GM18520 (cell line): Measurements from ENCODE around the gene FAM241A.
A peak's percentile ranks its signal among the peaks of the same experiment; 100 is the strongest.
"Not testable (repeated sequence)": the region's sequence is repeated elsewhere in the genome, so short reads cannot be mapped to it uniquely, and the experiment has no call there.

Source experiments
- ATAC-seq: cut with Tn5 transposase; IDR thresholded peaks from one replicate; pipeline ENCODE4 v1.9.1; 2021; ENCODE audit not compliant: unreplicated experiment

The FAM241A gene

GRCh38 chr4:112145326-112145789 lies at the start of gene FAM241A:
TSS of gene FAM241A (plus strand) at chr4:112145454. CDS start at chr4:112145581, 127 bp downstream.
- ATAC-seq: peak; percentile 68

- no peak for ATAC-seq
Measured at GRCh38 chr4:112098841-112099530, 46.3 kb upstream of the FAM241A start.

- peak; percentile 73 for ATAC-seq
Measured at GRCh38 chr4:112099701-112100297, 45.5 kb upstream of the FAM241A start.

DNA sequence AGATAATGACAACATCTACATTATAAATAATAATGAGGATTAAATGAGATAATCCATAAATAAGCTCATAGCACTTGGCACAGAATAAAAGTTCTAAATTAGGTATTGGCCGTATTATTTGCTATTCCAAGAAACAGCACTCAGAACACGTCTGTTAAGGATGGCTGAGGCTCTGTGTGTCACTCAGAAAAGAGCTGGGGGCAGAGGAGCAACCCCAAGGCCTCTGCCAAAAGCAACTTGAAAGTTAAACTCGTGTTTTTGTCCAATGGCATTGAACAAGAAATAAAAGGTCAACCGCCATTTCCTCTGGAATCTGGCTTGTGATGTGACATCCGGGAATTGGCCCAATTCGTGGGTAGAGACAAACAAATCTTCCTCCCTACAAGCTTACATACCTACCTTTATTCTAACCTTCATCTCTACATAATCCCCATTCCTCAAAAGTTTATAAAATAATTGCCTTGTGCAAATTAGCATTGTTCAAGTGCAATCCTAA lies 42.3 kb upstream of the FAM241A start:
- ATAC-seq: no peak

DNA sequence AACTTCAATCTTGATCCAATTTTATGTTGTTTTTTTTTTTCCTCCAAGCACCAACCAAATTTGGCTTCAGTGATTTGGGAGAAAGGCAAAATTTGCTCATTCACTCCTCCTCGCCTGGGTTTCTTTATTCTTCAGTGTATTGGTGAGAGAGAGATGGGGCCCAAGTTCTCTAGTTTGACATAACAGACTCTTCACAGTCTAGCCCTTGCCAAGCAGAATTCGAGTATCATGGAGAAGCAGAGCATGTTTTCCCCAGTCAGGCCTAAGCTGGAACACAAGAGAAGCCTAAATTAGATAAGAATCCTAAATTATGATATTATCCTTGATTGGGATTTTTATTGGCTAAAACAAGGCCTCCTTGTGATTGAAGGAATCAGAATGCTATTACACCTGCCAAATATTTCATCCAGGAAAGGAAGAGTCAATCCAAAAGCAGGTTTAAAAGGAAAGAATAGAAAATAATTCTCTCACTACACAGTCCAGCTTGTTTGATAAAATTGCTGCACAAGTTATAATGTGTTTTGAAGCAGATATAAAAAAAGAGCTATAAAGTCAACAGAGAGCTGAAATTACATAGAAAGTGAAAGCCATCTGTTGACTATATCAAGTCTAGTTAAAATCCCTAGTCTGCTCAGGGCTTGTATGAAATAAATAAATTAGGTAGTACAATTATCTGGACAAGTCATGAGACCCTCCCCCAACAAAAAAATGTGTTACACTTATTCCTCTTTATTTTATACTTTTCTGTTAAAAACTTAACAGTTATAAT lies 39.9 kb upstream of the FAM241A start:
- ATAC-seq: no peak

- peak; percentile 62 for ATAC-seq
Measured at GRCh38 chr4:112109360-112110058, 35.7 kb upstream of the FAM241A start.

DNA sequence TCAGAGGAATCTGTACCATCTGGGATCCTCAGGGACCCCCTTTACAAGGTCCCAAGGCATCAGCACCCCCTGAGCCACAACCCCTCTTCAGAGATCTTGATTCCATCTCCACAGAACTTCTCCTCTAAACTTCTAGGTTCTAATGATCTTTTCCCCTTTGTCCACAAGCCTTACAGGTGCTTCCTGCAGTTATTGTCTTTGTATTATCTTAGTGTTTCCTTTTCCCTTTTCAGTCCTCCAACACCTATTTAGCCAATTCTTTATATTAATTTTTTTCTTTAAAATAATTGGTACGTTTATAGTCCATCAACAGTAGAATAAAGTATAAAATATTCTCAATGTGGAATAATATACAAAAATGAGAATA lies 35.2 kb upstream of the FAM241A start:
- no peak for ATAC-seq

- no peak for ATAC-seq
Measured at GRCh38 chr4:112111306-112111705, 33.9 kb upstream of the FAM241A start.

DNA sequence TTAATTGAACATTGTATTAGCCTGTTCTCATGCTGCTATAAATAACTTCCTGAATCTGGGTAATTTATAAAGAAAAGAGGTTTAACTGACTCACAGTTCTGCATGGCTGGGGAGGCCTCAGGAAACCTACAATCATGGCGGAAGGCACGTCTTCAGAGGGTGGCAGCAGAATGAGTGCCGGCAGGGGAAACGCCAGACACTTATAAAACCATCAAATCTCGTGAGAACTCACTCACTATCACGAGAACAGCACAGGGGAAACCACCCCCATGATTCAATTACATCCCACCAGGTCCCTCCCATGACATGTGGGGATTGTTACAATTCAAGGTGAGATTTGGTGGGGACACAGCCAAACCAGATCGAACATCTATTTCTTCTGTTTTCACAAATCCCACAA lies 33.2 kb upstream of the FAM241A start:
- not testable (repeated sequence) for ATAC-seq

DNA sequence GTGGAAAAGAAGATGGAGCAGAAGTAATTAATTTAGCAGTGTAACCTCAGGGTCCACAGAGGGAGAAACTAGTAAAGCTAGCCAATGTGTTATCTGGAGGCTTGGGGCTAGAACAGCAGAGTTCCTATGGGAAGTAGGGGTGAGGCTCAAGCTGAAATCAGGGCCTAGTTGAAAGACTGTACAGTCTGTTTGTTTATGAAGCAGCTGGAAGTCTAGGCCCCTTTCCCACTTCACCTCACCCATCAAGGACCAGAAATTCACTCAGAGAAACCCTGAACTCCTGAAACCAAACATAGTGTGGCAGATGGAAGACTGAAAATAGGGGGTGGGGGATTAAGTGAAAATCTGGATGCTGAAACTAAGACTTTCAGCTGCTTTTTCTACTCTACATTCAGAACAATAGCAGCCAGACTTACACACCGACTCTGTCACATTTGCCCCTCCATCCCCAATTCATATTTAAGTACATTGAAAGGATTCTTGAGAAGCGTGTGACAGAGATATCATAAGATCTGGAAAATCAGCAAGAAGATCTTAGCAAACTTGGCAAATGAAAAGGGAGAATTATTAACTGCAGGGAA lies 32.6 kb upstream of the FAM241A start:
- no peak for ATAC-seq

DNA sequence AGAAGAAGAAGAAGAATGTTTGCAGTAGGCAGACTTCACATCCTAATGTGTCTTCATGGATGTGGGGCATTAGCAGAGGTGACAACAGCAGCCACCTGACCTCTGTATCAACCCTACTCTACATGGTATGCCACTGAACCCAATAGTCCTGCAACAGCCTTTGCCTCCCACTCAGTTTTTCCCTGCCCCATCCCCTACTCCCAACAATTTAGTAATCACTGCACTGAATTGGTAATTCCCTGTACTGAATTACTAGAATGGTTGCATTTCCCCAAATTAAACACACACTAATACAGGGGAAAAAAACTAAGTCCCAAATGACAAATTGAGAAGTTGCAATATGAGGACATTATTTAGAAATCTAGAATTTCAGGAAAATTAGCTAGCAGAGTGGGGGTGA lies 31.4 kb upstream of the FAM241A start:
- no peak for ATAC-seq

DNA sequence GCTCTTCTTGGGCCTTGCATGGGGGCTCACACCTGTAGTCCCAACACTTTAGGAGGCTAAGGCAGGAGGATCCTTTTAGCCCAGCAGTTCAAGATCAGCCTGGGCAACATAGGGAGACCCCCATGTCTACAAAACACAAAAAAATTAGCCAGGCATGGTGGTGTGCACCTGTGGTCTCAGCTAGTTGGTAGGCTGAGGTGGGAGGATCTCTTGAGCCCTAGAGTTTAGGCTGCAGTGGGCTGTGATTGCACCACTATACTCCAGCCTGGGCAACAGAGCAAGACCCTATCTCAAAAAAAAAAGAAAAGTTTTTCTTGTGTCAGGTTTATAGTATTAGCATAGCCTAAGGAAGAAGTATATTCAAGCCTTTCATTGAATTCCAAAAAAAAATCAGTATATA lies 30.8 kb upstream of the FAM241A start:
- no peak for ATAC-seq

- no peak for ATAC-seq
Measured at GRCh38 chr4:112118742-112119352, 26.4 kb upstream of the FAM241A start.

GRCh38 chr4:112119353-112119783 lies 25.9 kb upstream of the FAM241A start:
- peak; percentile 87 for ATAC-seq

GRCh38 chr4:112120021-112120420 lies 25.2 kb upstream of the FAM241A start:
- ATAC-seq: no peak

DNA sequence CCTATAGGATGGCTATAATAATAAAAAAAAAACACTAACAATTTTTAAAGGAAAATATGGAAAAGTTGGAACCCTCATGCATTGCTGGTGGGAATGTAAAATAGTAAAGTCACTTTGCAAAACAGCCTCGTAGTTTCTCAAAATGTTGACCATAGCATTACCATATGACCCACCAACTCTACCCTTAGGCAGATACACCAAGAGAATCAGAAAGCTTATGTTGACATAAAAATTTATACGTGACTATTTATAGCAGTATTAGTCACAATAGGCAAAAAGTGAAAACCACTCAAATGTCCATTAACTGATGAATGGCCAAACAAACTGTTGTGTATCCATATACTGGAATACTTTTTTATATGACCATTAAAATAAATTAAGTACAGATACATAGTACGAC lies 19.8 kb upstream of the FAM241A start:
- ATAC-seq: no peak

- no peak for ATAC-seq
Measured at GRCh38 chr4:112127048-112127637, 18.1 kb upstream of the FAM241A start.

DNA sequence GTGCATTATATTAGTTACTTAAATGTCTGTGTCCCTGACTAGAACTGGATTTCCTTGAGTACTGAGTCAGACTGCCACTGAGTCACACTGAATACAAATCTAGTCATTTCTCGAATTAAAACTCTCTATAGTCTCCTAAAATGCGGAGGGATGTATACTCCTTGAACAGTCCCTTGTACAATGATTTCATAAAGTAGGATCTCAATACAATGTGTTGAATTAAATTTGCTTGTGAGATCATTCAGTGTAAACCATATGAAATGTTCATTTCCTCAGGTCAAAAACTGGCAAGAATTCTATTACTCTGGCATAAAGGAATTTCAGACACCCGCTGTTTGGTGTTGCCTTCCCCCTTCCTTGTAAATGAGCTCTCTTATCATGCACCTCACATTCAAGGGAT lies 17.5 kb upstream of the FAM241A start:
- ATAC-seq: no peak

GRCh38 chr4:112128452-112128851 lies 16.8 kb upstream of the FAM241A start:
- ATAC-seq: no peak

- ATAC-seq: no peak
Measured at GRCh38 chr4:112130906-112131305, 14.3 kb upstream of the FAM241A start.
